Measurements from ENCODE around the gene ANXA2R.
"Not testable (repeated sequence)": the region's sequence is repeated elsewhere in the genome, so short reads cannot be mapped to it uniquely, and the experiment has no call there.

DNA sequence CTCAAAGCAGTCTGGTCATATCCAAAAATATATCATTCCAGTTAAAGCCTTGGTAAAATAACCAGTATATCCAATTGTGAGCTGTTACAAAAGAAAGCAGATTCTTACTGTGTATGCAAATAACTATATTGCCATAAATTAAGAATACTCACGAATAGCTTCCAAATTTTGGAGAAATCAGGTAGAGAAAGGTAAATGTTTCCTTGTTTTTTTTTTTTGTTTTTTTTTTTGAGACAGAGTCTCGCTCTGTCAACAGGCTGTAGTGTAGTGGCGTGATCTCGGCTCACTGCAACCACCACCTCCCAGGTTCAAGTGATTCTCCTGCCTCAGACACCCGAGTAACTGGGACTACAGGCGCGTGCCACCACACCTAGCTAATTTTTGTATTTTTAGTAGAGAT is 44.3 kb upstream of the ANXA2R start:
- TF ChIP-seq, protein P1, sequence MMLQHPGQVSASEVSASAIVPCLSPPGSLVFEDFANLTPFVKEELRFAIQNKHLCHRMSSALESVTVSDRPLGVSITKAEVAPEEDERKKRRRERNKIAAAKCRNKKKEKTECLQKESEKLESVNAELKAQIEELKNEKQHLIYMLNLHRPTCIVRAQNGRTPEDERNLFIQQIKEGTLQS (IDR thresholded peaks at IDR 0.05), result not testable (repeated sequence)
- TF ChIP-seq, protein P2, sequence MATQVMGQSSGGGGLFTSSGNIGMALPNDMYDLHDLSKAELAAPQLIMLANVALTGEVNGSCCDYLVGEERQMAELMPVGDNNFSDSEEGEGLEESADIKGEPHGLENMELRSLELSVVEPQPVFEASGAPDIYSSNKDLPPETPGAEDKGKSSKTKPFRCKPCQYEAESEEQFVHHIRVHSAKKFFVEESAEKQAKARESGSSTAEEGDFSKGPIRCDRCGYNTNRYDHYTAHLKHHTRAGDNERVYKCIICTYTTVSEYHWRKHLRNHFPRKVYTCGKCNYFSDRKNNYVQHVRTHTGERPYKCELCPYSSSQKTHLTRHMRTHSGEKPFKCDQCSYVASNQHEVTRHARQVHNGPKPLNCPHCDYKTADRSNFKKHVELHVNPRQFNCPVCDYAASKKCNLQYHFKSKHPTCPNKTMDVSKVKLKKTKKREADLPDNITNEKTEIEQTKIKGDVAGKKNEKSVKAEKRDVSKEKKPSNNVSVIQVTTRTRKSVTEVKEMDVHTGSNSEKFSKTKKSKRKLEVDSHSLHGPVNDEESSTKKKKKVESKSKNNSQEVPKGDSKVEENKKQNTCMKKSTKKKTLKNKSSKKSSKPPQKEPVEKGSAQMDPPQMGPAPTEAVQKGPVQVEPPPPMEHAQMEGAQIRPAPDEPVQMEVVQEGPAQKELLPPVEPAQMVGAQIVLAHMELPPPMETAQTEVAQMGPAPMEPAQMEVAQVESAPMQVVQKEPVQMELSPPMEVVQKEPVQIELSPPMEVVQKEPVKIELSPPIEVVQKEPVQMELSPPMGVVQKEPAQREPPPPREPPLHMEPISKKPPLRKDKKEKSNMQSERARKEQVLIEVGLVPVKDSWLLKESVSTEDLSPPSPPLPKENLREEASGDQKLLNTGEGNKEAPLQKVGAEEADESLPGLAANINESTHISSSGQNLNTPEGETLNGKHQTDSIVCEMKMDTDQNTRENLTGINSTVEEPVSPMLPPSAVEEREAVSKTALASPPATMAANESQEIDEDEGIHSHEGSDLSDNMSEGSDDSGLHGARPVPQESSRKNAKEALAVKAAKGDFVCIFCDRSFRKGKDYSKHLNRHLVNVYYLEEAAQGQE (IDR thresholded peaks at IDR 0.05), result not testable (repeated sequence)
- TF ChIP-seq, protein P3, sequence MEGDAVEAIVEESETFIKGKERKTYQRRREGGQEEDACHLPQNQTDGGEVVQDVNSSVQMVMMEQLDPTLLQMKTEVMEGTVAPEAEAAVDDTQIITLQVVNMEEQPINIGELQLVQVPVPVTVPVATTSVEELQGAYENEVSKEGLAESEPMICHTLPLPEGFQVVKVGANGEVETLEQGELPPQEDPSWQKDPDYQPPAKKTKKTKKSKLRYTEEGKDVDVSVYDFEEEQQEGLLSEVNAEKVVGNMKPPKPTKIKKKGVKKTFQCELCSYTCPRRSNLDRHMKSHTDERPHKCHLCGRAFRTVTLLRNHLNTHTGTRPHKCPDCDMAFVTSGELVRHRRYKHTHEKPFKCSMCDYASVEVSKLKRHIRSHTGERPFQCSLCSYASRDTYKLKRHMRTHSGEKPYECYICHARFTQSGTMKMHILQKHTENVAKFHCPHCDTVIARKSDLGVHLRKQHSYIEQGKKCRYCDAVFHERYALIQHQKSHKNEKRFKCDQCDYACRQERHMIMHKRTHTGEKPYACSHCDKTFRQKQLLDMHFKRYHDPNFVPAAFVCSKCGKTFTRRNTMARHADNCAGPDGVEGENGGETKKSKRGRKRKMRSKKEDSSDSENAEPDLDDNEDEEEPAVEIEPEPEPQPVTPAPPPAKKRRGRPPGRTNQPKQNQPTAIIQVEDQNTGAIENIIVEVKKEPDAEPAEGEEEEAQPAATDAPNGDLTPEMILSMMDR (IDR thresholded peaks at IDR 0.05; ENCODE audit: low read depth, low read length, missing input control), result not testable (repeated sequence)
- TF ChIP-seq EGR1 (IDR thresholded peaks at IDR 0.05; ENCODE audit: low read depth in 2 of 2); YY1 (IDR thresholded peaks at IDR 0.05); RAD21 (IDR thresholded peaks at IDR 0.05); JUND (IDR thresholded peaks at IDR 0.05); GABPA (IDR thresholded peaks at IDR 0.05 in 1 of 2, conservative IDR thresholded peaks at IDR 0.05 in 1 of 2): not testable (repeated sequence)
- TF ChIP-seq, protein P4, sequence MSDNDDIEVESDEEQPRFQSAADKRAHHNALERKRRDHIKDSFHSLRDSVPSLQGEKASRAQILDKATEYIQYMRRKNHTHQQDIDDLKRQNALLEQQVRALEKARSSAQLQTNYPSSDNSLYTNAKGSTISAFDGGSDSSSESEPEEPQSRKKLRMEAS (IDR thresholded peaks at IDR 0.05), result not testable (repeated sequence)

Measured in liver (tissue), 3 donors.